Liver (tissue), 9 donors: ENCODE results near the gene DHRSX. TPM values are rescaled to one million over a fixed set of nuclear protein-coding genes. Genes with fewer than 3 reads are reported as not detected.

Experiments used
- DNase-seq: peaks from one replicate; pipeline ENCODE4 v3.0.0-alpha.2; 2017; ENCODE audit warnings: low spot score
- H3K27ac ChIP-seq, 2 donors: one replicate each; pipeline ENCODE4 v1.7.0; 2013; ENCODE audit warnings: inconsistent platforms in 2 of 2, low read length in 2 of 2, control low read depth in 1 of 2, low read depth in 1 of 2, mild to moderate bottlenecking in 1 of 2
- H3K27me3 ChIP-seq, 4 donors: one replicate each; pipeline versions ENCODE4 v1.6.1 to v1.7.0; 2013; ENCODE audit warnings: low read length in 3 of 4, inconsistent platforms in 1 of 4, mild to moderate bottlenecking in 1 of 4, moderate library complexity in 1 of 4; ENCODE audit not compliant: control insufficient read depth in 4 of 4, insufficient read depth in 4 of 4
- H3K36me3 ChIP-seq, 4 donors: one replicate each; pipeline versions ENCODE4 v1.6.1 to v1.7.0; 2013; ENCODE audit warnings: low read length in 3 of 4, mild to moderate bottlenecking in 3 of 4, low read depth in 1 of 4, moderate library complexity in 1 of 4; ENCODE audit not compliant: control insufficient read depth in 4 of 4, insufficient read depth in 3 of 4
- H3K4me1 ChIP-seq, 4 donors: one replicate each; pipeline versions ENCODE4 v1.6.1 to v1.7.0; 2013; ENCODE audit warnings: low read length in 3 of 4, mild to moderate bottlenecking in 3 of 4, moderate library complexity in 1 of 4; ENCODE audit not compliant: control insufficient read depth in 4 of 4, insufficient read depth in 4 of 4
- H3K4me3 ChIP-seq, 3 donors: one replicate each; pipeline versions ENCODE4 v1.6.1 to v1.7.0; 2013; ENCODE audit warnings: low read length in 3 of 3, control low read depth in 1 of 3, low read depth in 1 of 3, mild to moderate bottlenecking in 1 of 3
- H3K9ac ChIP-seq, 2 donors: one replicate each; pipeline ENCODE4 v1.7.0; 2013; ENCODE audit warnings: low read length in 2 of 2, mild to moderate bottlenecking in 2 of 2, moderate library complexity in 2 of 2, control low read depth in 1 of 2, low read depth in 1 of 2
- H3K9me3 ChIP-seq, 4 donors: one replicate each; pipeline versions ENCODE4 v1.6.1 to v1.7.0; 2013; ENCODE audit warnings: low read length in 3 of 4; ENCODE audit not compliant: control insufficient read depth in 4 of 4
- ATF3 ChIP-seq: IDR thresholded peaks from 2 replicates; pipeline ENCODE4 v1.6.1; 2016; ENCODE audit warnings: antibody characterized with exemption
- CTCF ChIP-seq: fragments of 150-350 bp; IDR thresholded peaks from 2 replicates; pipeline ENCODE4 v1.5.1; 2017; ENCODE audit warnings: improper control_type of control experiment, low read depth, low read length; ENCODE audit not compliant: missing input control
- EGR1 ChIP-seq, 2 donors: IDR thresholded peaks; 2 replicates each; pipeline ENCODE4 v1.6.1; 2016 to 2018; ENCODE audit warnings: antibody characterized with exemption in 2 of 2, low read depth in 2 of 2
- FOXA1 ChIP-seq: IDR thresholded peaks from 2 replicates; pipeline ENCODE4 v1.6.1; 2016; ENCODE audit warnings: antibody characterized with exemption
- FOXA2 ChIP-seq: IDR thresholded peaks from 2 replicates; pipeline ENCODE4 v1.6.1; 2016; ENCODE audit warnings: antibody characterized with exemption
- GABPA ChIP-seq, 2 donors: IDR thresholded peaks in 1 of 2; conservative IDR thresholded peaks in 1 of 2; 2 replicates each; pipeline ENCODE4 v1.6.1; 2016; ENCODE audit warnings: antibody characterized with exemption in 2 of 2, mild to moderate bottlenecking in 1 of 2, moderate library complexity in 1 of 2
- HNF4A ChIP-seq, 2 donors: conservative IDR thresholded peaks; 2 replicates each; pipeline ENCODE4 v1.6.1; 2016; ENCODE audit warnings: antibody characterized with exemption in 2 of 2, mild to moderate bottlenecking in 2 of 2
- HNF4G ChIP-seq: IDR thresholded peaks from 2 replicates; pipeline ENCODE4 v1.6.1; 2016; ENCODE audit warnings: antibody characterized with exemption
- JUND ChIP-seq, 2 donors: IDR thresholded peaks; 2 replicates each; pipeline ENCODE4 v1.6.1; 2016; ENCODE audit warnings: antibody characterized with exemption in 2 of 2
- MAX ChIP-seq: IDR thresholded peaks from 2 replicates; pipeline ENCODE4 v1.6.1; 2016; ENCODE audit warnings: antibody characterized with exemption
- NR2F2 ChIP-seq: IDR thresholded peaks from 2 replicates; pipeline ENCODE4 v1.6.1; 2016; ENCODE audit warnings: antibody characterized with exemption
- RAD21 ChIP-seq, 2 donors: IDR thresholded peaks; 2 replicates each; pipeline ENCODE4 v1.6.1; 2016; ENCODE audit warnings: antibody characterized with exemption in 2 of 2, mild to moderate bottlenecking in 2 of 2
- REST ChIP-seq: IDR thresholded peaks from 2 replicates; pipeline ENCODE4 v1.6.1; 2016; ENCODE audit warnings: antibody characterized with exemption, mild to moderate bottlenecking
- RXRA ChIP-seq, 2 donors: IDR thresholded peaks; 2 replicates each; pipeline ENCODE4 v1.6.1; 2017 to 2018; ENCODE audit warnings: antibody characterized with exemption in 2 of 2, mild to moderate bottlenecking in 1 of 2
- SP1 ChIP-seq: IDR thresholded peaks from 2 replicates; pipeline ENCODE4 v1.6.1; 2018; ENCODE audit warnings: antibody characterized with exemption, mild to moderate bottlenecking
- TAF1 ChIP-seq: conservative IDR thresholded peaks from 2 replicates; pipeline ENCODE4 v1.6.1; 2016; ENCODE audit warnings: antibody characterized with exemption, mild to moderate bottlenecking
- ZBTB33 ChIP-seq: IDR thresholded peaks from 2 replicates; pipeline ENCODE4 v1.6.1; 2016; ENCODE audit warnings: antibody characterized with exemption
- WGBS: extraction: QIAGEN DNeasy Blood & Tissue Kit; methylation state at CpG from one replicate; pipeline ENCODE4 v1.1.7; 2013; 5-methylcytosine and 5-hydroxymethylcytosine counted together
- polyA plus RNA-seq, 2 donors: library from polyadenylated mRNA; stranded (reverse) in 1 of 2; unstranded in 1 of 2; fragments of 200-250 nt in 1 of 2; fragments of >200 nt in 1 of 2; fragmentation: Nextera tagmentation in 1 of 2; extraction: Ambion mirVana in 1 of 2; gene quantifications; one replicate each; pipeline versions ENCODE4 v1.2.1 to v1.2.3, GENCODE V29; 2013 to 2015
- total RNA-seq, 2 donors: library from RNA; depleted of rRNA; stranded (reverse); fragments of >200 nt; gene quantifications; one replicate each; pipeline ENCODE4 v1.2.3, GENCODE V29; 2014
- donor health status: healthy.
- donor health status: healthy.
- donor health status: healthy.
- donor health status: healthy.
- donor health status: healthy.

DHRSX gene
- total and polyA plus RNA-seq, 4 donors: 17.2 to 35.2 (median 23.3) TPM

- no peaks in the 10 kb centered on the region for H3K9me3 ChIP-seq
- 97% methylated on average over 2 of the region's 2 CpGs for WGBS
- H3K4me1 ChIP-seq: no peaks in the 10 kb centered on the region
- peaks cover 0 to 4% (median 0%) of the 10 kb centered on the region in 4 donors for H3K36me3 ChIP-seq
- no peak for DNase-seq
- no peak overlapping the region for H3K27ac ChIP-seq
- no peak overlapping the region for H3K9ac ChIP-seq
- no peak overlapping the region for H3K4me3 ChIP-seq
- TF ChIP-seq TAF1 (no peak), HNF4A (conservative IDR thresholded peaks at IDR 0.05) (no peak), FOXA2 (no peak), FOXA1 (no peak), RAD21 (IDR thresholded peaks at IDR 0.05) (no peak), EGR1 (IDR thresholded peaks at IDR 0.05; ENCODE audit: low read depth in 2 of 2) (no peak), ATF3 (no peak), HNF4G (no peak), REST (no peak), SP1 (no peak), GABPA (IDR thresholded peaks at IDR 0.05 in 1 of 2, conservative IDR thresholded peaks at IDR 0.05 in 1 of 2) (no peak), MAX (no peak), ZBTB33 (no peak)
- H3K27me3 ChIP-seq: no peaks in the 10 kb centered on the region
These were observed 53.3 kb downstream of the DHRSX start for GRCh38 chrX:2447484-2447883.

GRCh38 chrX:2446815-2447214, 54.0 kb downstream of the DHRSX start:
- H3K9ac ChIP-seq: no peak overlapping the region
- H3K4me1 ChIP-seq: no peaks in the 10 kb centered on the region
- H3K4me3 ChIP-seq: no peak overlapping the region
- no peak for TF ChIP-seq JUND (IDR thresholded peaks at IDR 0.05)
- TF ChIP-seq CTCF: no peak
- no peak for TF ChIP-seq RAD21 (IDR thresholded peaks at IDR 0.05)
- no peak for TF ChIP-seq NR2F2
- TF ChIP-seq RXRA (IDR thresholded peaks at IDR 0.05): no peak
- TF ChIP-seq HNF4A (conservative IDR thresholded peaks at IDR 0.05): no peak
- TF ChIP-seq GABPA (IDR thresholded peaks at IDR 0.05 in 1 of 2, conservative IDR thresholded peaks at IDR 0.05 in 1 of 2): no peak
- no peaks in the 10 kb centered on the region for H3K27me3 ChIP-seq
- DNase-seq: no peak
- H3K36me3 ChIP-seq: peaks cover 0 to 4% (median 0%) of the 10 kb centered on the region in 4 donors
- WGBS: 98% methylated on average over 14 of the region's 14 CpGs
- H3K9me3 ChIP-seq: no peaks in the 10 kb centered on the region
- no peak overlapping the region for H3K27ac ChIP-seq
